Erythroblast (primary cell): Measurements from ENCODE around the gene CAAP1.

Experiments used
- GATA1 ChIP-seq: IDR thresholded peaks from 2 replicates; pipeline ENCODE4 v1.6.1; 2011; ENCODE audit warnings: low read depth, mild to moderate bottlenecking, control low read depth, low read length, moderate library complexity
- POLR2A ChIP-seq: IDR thresholded peaks from 2 replicates; pipeline ENCODE4 v1.6.1; 2011; ENCODE audit warnings: mild to moderate bottlenecking, low read length

DNA sequence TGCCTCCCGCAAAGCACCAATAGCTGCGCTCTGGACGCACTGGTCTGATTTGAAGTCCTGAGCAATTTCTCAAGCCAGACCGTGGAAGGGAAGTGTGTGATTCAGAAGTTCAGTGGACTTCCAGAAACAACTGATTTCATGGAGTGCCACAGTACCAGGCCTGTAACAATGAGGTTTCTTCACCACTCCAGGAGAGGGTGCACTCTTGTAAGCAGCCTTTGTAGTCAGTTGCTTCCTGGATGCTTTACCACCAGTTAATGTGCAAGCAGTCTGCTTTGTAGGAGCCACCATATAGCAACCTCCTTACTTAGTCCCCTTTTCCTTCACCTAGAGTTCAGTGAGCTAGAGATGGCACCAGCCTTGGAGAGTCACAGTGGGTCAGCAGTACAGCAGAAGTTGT is 12.3 kb downstream of the CAAP1 start:
- TF ChIP-seq POLR2A = no peak
- TF ChIP-seq GATA1 = no peak
